Lower leg skin (tissue), 3 donors: ENCODE measurements around the gene NOCT.

Experiments used
- POLR2A ChIP-seq, 2 donors: fragments of 450-650 bp; IDR thresholded peaks; one replicate each; pipeline ENCODE4 v1.6.1; 2016 to 2017; ENCODE audit warnings: antibody characterized with exemption in 2 of 2, mild to moderate bottlenecking in 1 of 2, moderate library complexity in 1 of 2
- TF ChIP-seq, protein P1 (sequence below), 3 donors: fragments of 450-650 bp; IDR thresholded peaks; one replicate each; pipeline ENCODE4 v1.5.1; 2016; ENCODE audit warnings: antibody characterized with exemption in 3 of 3, mild to moderate bottlenecking in 3 of 3, moderate library complexity in 2 of 3

DNA sequence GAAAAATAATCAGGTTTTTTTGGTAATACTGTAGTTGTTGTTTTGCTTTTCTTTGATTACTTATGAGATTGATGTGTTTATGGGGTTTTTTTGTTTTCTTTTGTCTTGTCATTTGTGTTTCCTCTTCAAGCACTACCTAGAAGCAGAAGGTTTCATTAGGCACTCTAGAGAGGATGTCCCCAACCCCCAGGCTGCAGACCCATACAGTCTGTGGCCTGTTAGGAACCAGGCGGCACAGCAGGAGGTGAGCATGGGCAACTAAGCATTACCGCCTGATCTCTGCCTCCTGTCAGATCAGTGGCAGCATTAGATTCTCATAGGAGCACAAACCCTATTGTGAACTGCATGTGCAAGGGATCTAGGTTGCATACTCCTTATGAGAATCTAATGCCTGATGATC, 22.9 kb upstream of the NOCT start:
- TF ChIP-seq, protein P1, sequence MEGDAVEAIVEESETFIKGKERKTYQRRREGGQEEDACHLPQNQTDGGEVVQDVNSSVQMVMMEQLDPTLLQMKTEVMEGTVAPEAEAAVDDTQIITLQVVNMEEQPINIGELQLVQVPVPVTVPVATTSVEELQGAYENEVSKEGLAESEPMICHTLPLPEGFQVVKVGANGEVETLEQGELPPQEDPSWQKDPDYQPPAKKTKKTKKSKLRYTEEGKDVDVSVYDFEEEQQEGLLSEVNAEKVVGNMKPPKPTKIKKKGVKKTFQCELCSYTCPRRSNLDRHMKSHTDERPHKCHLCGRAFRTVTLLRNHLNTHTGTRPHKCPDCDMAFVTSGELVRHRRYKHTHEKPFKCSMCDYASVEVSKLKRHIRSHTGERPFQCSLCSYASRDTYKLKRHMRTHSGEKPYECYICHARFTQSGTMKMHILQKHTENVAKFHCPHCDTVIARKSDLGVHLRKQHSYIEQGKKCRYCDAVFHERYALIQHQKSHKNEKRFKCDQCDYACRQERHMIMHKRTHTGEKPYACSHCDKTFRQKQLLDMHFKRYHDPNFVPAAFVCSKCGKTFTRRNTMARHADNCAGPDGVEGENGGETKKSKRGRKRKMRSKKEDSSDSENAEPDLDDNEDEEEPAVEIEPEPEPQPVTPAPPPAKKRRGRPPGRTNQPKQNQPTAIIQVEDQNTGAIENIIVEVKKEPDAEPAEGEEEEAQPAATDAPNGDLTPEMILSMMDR (IDR thresholded peaks at IDR 0.05), result no peak
- TF ChIP-seq POLR2A (IDR thresholded peaks at IDR 0.05), result no peak
